HG02840 (cell line): ENCODE measurements around the gene MRGPRF.
"Not testable (repeated sequence)": the region's sequence is repeated elsewhere in the genome, so short reads cannot be mapped to it uniquely, and the experiment has no call there.

Experiments used
- ATAC-seq: cut with Tn5 transposase; IDR thresholded peaks from one replicate; pipeline ENCODE4 v1.9.1; 2021; ENCODE audit warnings: mild to moderate bottlenecking, moderate library complexity, moderate number of reproducible peaks; ENCODE audit not compliant: unreplicated experiment, low FRiP score

The MRGPRF gene

GRCh38 chr11:69005183-69005630, 7.8 kb downstream of the MRGPRF start:
- no peak for ATAC-seq

GRCh38 chr11:69004411-69005182, 8.4 kb downstream of the MRGPRF start:
- ATAC-seq = no peak

- no peak for ATAC-seq
Observed at GRCh38 chr11:69003866-69004367, 9.1 kb downstream of the MRGPRF start.

GRCh38 chr11:69003301-69003865, 9.7 kb downstream of the MRGPRF start:
- ATAC-seq = no peak

GRCh38 chr11:69002570-69003231, 10.3 kb downstream of the MRGPRF start:
- no peak for ATAC-seq

- ATAC-seq = no peak
Observed at GRCh38 chr11:69002110-69002569, 10.9 kb downstream of the MRGPRF start.

- ATAC-seq = no peak
Observed at GRCh38 chr11:69001243-69002081, 11.6 kb downstream of the MRGPRF start.

- ATAC-seq = no peak
Observed at GRCh38 chr11:69000831-69001242, 12.2 kb downstream of the MRGPRF start.

- no peak for ATAC-seq
Observed at GRCh38 chr11:69000391-69000790, 12.7 kb downstream of the MRGPRF start.

GRCh38 chr11:68999748-69000355, 13.2 kb downstream of the MRGPRF start:
- not testable (repeated sequence) for ATAC-seq

GRCh38 chr11:68999093-68999747, 13.8 kb downstream of the MRGPRF start:
- no peak for ATAC-seq

GRCh38 chr11:68998390-68998911, 14.6 kb downstream of the MRGPRF start:
- no peak for ATAC-seq

GRCh38 chr11:68997995-68998348, 15.1 kb downstream of the MRGPRF start:
- ATAC-seq = no peak

GRCh38 chr11:68997124-68997994, 15.7 kb downstream of the MRGPRF start:
- ATAC-seq = no peak

GRCh38 chr11:68996376-68997123, 16.5 kb downstream of the MRGPRF start:
- no peak for ATAC-seq

GRCh38 chr11:68994894-68995285, 18.2 kb downstream of the MRGPRF start:
- ATAC-seq = no peak

GRCh38 chr11:68994161-68994893, 18.7 kb downstream of the MRGPRF start:
- ATAC-seq = no peak
